DND-41 (cell line): Measurements from ENCODE around the gene MBTD1.

Source experiments
- ATAC-seq: fragments of 200-7000 bp; cut with Tn5 transposase; 3 replicates; pipeline ENCODE4 v1.9.1; 2021; ENCODE audit warnings: low read depth; ENCODE audit not compliant: insufficient read depth
- DNase-seq: peaks from one replicate; pipeline ENCODE4 v3.0.0-alpha.2; 2020
- H2AFZ ChIP-seq: 2 replicates; pipeline ENCODE4 v1.6.0; 2012; ENCODE audit warnings: low read depth, low read length
- H3K27ac ChIP-seq: 2 replicates; pipeline ENCODE4 v1.5.1; 2012; ENCODE audit warnings: low read length, inconsistent platforms
- H3K27me3 ChIP-seq: fragments of 200-600 bp; sonication (generic); 2 replicates; pipeline ENCODE4 v1.6.0; 2012; ENCODE audit warnings: low read length, mild to moderate bottlenecking, inconsistent platforms; ENCODE audit not compliant: insufficient read depth, poor library complexity
- H3K36me3 ChIP-seq: 2 replicates; pipeline ENCODE4 v1.5.1; 2012; ENCODE audit warnings: low read length, inconsistent platforms; ENCODE audit not compliant: insufficient read depth
- H3K4me1 ChIP-seq: 2 replicates; pipeline ENCODE4 v1.5.1; 2012; ENCODE audit warnings: mild to moderate bottlenecking, low read length; ENCODE audit not compliant: insufficient read depth
- H3K4me2 ChIP-seq: 2 replicates; pipeline ENCODE4 v1.6.0; 2012; ENCODE audit warnings: mild to moderate bottlenecking, moderate library complexity, low read length, inconsistent platforms; ENCODE audit not compliant: insufficient read depth
- H3K4me3 ChIP-seq, 2 experiments: fragments of 200-600 bp in 1 of 2; shearing (Covaris generic) in 1 of 2; 2 replicates each; pipeline ENCODE4 v1.5.1; 2012 to 2016; ENCODE audit warnings: inconsistent platforms in 2 of 2, low read length in 2 of 2, mild to moderate bottlenecking in 2 of 2, low read depth in 1 of 2, moderate library complexity in 1 of 2
- H3K79me2 ChIP-seq: 2 replicates; pipeline ENCODE4 v1.6.0; 2012; ENCODE audit warnings: low read length, inconsistent platforms; ENCODE audit not compliant: insufficient read depth
- H3K9ac ChIP-seq: 2 replicates; pipeline ENCODE4 v1.6.0; 2012; ENCODE audit warnings: low read depth, mild to moderate bottlenecking, inconsistent platforms, low read length, moderate library complexity
- H3K9me3 ChIP-seq: 2 replicates; pipeline ENCODE4 v1.5.1; 2012; ENCODE audit warnings: low read length, moderate library complexity, mild to moderate bottlenecking, inconsistent platforms; ENCODE audit not compliant: insufficient read depth, severe bottlenecking
- H4K20me1 ChIP-seq: 2 replicates; pipeline ENCODE4 v1.6.0; 2012; ENCODE audit warnings: low read length; ENCODE audit not compliant: insufficient read depth
- EZH2 ChIP-seq: IDR thresholded peaks from 3 replicates; pipeline ENCODE4 v1.6.1; 2012; ENCODE audit warnings: borderline replicate concordance, low read depth, mild to moderate bottlenecking, moderate library complexity, low read length, inconsistent platforms; ENCODE audit not compliant: severe bottlenecking
- TF ChIP-seq, protein P1 (sequence below): IDR thresholded peaks from 2 replicates; pipeline ENCODE4 v1.5.1; 2012; ENCODE audit warnings: borderline replicate concordance, low read length, moderate library complexity, mild to moderate bottlenecking; ENCODE audit not compliant: poor library complexity, severe bottlenecking; ENCODE audit errors: extremely low read depth

MBTD1 gene

DNA sequence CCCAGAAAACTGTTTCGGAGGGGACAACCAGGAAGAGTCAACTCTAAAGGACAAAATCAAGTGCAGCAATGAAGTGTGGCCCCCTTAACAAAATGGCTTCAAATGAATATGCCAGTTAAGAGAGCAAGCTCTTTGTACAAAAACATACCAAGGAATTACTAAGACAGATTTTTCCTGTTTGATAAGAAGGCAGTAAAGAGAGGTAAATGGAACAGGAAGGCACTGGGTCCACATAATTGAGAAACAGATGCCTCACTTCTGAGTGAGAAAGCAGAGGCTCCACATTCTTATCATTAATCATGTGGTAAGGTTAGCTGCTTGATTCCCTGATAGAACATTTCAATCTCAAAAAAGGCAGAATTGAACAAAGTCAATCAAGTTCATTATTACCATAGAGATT is 44.9 kb downstream of the MBTD1 start:
- Histone ChIP-seq H3K79me2 (no peaks in the 10 kb centered on the region), H3K36me3 (peaks cover 82% of the 10 kb centered on the region), H3K27ac (no peak overlapping the region), H3K4me2 (no peak overlapping the region), H3K9me3 (no peaks in the 10 kb centered on the region), H3K27me3 (no peaks in the 10 kb centered on the region), H3K9ac (no peak overlapping the region), H2AFZ (no peak overlapping the region), H3K4me1 (no peaks in the 10 kb centered on the region), H4K20me1 (no peaks in the 10 kb centered on the region), H3K4me3 (no peak overlapping the region)
- TF ChIP-seq, protein P1, sequence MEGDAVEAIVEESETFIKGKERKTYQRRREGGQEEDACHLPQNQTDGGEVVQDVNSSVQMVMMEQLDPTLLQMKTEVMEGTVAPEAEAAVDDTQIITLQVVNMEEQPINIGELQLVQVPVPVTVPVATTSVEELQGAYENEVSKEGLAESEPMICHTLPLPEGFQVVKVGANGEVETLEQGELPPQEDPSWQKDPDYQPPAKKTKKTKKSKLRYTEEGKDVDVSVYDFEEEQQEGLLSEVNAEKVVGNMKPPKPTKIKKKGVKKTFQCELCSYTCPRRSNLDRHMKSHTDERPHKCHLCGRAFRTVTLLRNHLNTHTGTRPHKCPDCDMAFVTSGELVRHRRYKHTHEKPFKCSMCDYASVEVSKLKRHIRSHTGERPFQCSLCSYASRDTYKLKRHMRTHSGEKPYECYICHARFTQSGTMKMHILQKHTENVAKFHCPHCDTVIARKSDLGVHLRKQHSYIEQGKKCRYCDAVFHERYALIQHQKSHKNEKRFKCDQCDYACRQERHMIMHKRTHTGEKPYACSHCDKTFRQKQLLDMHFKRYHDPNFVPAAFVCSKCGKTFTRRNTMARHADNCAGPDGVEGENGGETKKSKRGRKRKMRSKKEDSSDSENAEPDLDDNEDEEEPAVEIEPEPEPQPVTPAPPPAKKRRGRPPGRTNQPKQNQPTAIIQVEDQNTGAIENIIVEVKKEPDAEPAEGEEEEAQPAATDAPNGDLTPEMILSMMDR, result no peak
- TF ChIP-seq EZH2, result no peak
- DNase-seq (no peak), ATAC-seq (no peak)

GRCh38 chr17:51203838-51204237 is 56.0 kb downstream of the MBTD1 start:
- H3K4me2 ChIP-seq, result no peak overlapping the region
- no peak for TF ChIP-seq EZH2
- TF ChIP-seq, protein P1, result no peak
- H3K27ac ChIP-seq, result no peak overlapping the region
- no peaks in the 10 kb centered on the region for H4K20me1 ChIP-seq
- H2AFZ ChIP-seq, result no peak overlapping the region
- no peaks in the 10 kb centered on the region for H3K79me2 ChIP-seq
- no peaks in the 10 kb centered on the region; the same call in 1 of the 2 replicates for H3K4me1 ChIP-seq
- peaks cover 90% of the 10 kb centered on the region for H3K36me3 ChIP-seq
- no peaks in the 10 kb centered on the region for H3K9me3 ChIP-seq
- H3K9ac ChIP-seq, result no peak overlapping the region
- H3K4me3 ChIP-seq, result no peak overlapping the region
- H3K27me3 ChIP-seq, result no peaks in the 10 kb centered on the region
- DNase-seq (no peak), ATAC-seq (no peak)

- TF ChIP-seq EZH2, result no peak
- TF ChIP-seq, protein P1, result no peak
- no peaks in the 10 kb centered on the region for H4K20me1 ChIP-seq
- H3K4me3 ChIP-seq, result no peak overlapping the region
- no peaks in the 10 kb centered on the region; the same call in 1 of the 2 replicates for H3K4me1 ChIP-seq
- H3K4me2 ChIP-seq, result no peak overlapping the region
- DNase-seq, result no peak
- H3K36me3 ChIP-seq, result peaks cover 78% of the 10 kb centered on the region
- no peak overlapping the region for H3K27ac ChIP-seq
- H3K27me3 ChIP-seq, result no peaks in the 10 kb centered on the region
- no peaks in the 10 kb centered on the region for H3K79me2 ChIP-seq
- no peak overlapping the region for H3K9ac ChIP-seq
- H2AFZ ChIP-seq, result no peak overlapping the region
- no peaks in the 10 kb centered on the region for H3K9me3 ChIP-seq
- ATAC-seq, result no peak
Measured at GRCh38 chr17:51200846-51201245, 59.0 kb downstream of the MBTD1 start.

GRCh38 chr17:51200295-51200694 is 59.6 kb downstream of the MBTD1 start:
- no peaks in the 10 kb centered on the region for H3K9me3 ChIP-seq
- H4K20me1 ChIP-seq, result no peaks in the 10 kb centered on the region
- no peak overlapping the region for H3K4me3 ChIP-seq
- H3K4me2 ChIP-seq, result no peak overlapping the region
- no peaks in the 10 kb centered on the region for H3K27me3 ChIP-seq
- ATAC-seq, result peak; percentile 73
- peaks cover 78% of the 10 kb centered on the region for H3K36me3 ChIP-seq
- TF ChIP-seq, protein P1, result no peak
- no peak for TF ChIP-seq EZH2
- H3K79me2 ChIP-seq, result no peaks in the 10 kb centered on the region
- H3K9ac ChIP-seq, result no peak overlapping the region
- DNase-seq, result peak; percentile 42
- peak overlapping the region; percentile 61; the same call in 1 of the 2 replicates for H3K27ac ChIP-seq
- H3K4me1 ChIP-seq, result no peaks in the 10 kb centered on the region; the same call in 1 of the 2 replicates
- H2AFZ ChIP-seq, result no peak overlapping the region
